ENCODE data around the gene IFITM1. TPM values are rescaled to one million over a fixed set of nuclear protein-coding genes. Genes with fewer than 3 reads are reported as not detected.
"Not testable (repeated sequence)": the region's sequence is repeated elsewhere in the genome, so short reads cannot be mapped to it uniquely, and the experiment has no call there.

IFITM1 gene
- total RNA-seq, 1 donor from 2014 or later = 38.2 TPM

DNA sequence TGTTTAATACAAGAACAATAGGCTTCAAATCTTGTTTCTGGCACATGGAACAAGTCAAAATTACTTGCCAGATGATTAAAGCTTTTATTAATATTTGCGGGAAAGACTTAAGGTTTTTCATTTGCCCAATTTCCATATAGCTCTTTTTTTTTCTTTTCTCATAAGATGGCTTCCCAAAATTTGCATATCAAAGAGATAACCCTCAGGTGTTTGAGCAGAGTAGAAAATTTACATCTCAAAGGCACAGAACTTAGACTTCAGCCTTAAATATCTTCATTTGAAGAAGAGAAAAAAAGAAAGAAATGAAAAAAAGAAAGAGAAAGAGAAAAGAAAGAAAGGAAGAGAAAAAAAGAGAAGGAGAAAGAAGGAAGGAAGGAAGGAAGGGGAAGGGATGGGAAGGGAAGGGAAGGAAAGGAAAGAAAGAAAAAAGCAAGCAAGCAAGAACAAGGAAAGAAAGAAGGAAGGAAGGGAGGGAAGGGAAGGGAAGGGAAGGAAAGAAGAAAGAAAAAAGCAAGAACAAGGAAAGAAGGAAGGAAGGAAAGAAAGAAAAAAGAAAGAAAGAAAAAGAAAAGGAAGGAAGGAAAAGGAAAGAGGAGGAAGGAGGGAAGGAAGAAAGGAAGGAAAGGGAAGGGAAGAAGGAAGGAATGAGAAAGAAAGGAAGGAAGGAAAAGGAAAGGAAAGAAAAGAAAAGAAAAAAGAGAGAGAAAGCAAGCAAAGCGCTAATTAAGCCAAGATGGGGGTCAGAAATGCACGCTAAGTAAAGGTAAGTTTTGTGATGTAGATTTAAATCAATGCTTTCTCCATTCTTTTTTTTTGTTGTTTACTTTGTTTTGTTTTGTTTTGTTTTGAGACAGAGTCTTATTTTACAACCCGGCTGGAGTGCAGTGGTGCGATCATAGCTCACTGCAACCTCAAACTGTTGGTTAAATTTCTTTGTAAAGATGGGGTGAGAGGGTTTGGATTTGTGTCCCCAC, 27.0 kb downstream of the IFITM1 start:
- Histone ChIP-seq H3K27me3 (ENCODE audit: control insufficient read depth, insufficient read depth, low read length) (no peaks in the 10 kb centered on the region), H3K36me3 (ENCODE audit: control insufficient read depth, insufficient read depth, low read length) (no peaks in the 10 kb centered on the region), H3K4me3 (ENCODE audit: low read depth, low read length) (no peak overlapping the region)
- no peak for DNase-seq (ENCODE audit: low read depth)
- TF ChIP-seq, protein P1, sequence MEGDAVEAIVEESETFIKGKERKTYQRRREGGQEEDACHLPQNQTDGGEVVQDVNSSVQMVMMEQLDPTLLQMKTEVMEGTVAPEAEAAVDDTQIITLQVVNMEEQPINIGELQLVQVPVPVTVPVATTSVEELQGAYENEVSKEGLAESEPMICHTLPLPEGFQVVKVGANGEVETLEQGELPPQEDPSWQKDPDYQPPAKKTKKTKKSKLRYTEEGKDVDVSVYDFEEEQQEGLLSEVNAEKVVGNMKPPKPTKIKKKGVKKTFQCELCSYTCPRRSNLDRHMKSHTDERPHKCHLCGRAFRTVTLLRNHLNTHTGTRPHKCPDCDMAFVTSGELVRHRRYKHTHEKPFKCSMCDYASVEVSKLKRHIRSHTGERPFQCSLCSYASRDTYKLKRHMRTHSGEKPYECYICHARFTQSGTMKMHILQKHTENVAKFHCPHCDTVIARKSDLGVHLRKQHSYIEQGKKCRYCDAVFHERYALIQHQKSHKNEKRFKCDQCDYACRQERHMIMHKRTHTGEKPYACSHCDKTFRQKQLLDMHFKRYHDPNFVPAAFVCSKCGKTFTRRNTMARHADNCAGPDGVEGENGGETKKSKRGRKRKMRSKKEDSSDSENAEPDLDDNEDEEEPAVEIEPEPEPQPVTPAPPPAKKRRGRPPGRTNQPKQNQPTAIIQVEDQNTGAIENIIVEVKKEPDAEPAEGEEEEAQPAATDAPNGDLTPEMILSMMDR (IDR thresholded peaks at IDR 0.05; ENCODE audit: insufficient read depth, low read length, poor library complexity, severe bottlenecking) = no peak

DNA sequence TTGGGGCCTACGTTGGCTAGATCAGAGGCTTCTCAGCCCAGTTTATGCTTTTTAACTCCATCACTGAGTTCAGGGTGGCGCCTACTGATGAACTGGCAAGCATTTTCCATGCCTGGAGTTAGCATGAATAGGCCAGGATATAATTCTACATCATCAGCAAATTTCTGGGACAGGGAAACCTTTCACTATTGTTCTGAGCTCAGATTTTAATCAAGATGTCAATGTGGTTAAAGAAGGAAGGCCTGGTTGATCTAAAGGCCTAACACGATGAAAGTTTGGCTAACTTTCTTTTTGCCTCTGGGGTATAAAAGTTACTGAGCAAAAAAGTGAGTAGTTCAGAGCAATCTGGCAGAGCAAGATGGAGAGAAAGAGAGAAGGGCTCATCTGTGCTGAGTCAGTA, 28.5 kb downstream of the IFITM1 start:
- TF ChIP-seq, protein P1 (IDR thresholded peaks at IDR 0.05; ENCODE audit: insufficient read depth, low read length, poor library complexity, severe bottlenecking) = no peak
- no peak for DNase-seq (ENCODE audit: low read depth)
- H3K36me3 ChIP-seq (ENCODE audit: control insufficient read depth, insufficient read depth, low read length) = no peaks in the 10 kb centered on the region
- H3K27me3 ChIP-seq (ENCODE audit: control insufficient read depth, insufficient read depth, low read length) = no peaks in the 10 kb centered on the region
- H3K4me3 ChIP-seq (ENCODE audit: low read depth, low read length) = no peak overlapping the region

DNA sequence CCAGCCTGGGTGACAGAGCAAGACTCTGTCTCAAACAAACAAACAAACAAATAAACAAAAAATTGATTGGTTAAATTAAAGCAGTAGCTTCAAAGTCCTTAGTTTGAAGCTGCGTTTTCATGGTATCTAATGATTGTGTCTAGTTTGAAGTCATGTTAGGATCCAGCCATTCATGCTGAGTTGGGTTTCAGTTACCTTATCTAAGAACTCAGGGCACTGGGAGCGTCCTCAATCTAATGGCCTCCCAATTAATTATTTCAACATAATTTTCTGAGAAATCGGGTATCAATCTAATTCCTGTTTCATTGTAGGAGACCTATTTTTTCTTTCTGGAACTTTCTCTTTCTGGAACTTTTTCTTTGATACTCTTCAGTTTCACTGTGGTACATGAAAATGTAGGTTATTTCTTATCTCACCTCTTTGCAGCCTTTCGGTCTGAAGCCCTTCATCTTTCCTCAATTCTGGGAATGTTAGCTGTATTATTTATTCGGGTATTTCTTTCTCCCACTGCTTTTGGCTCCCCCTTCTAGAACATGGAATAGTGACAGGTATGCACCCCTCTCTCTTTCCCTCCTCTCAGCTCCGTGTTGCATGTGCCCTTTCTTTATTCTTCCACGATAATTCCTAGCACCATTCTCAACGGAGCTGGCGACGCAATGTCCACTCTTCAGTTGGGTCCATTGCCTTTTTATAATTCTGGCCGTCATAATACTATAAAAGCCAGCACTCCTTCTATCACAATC, 31.2 kb downstream of the IFITM1 start:
- no peak for DNase-seq (ENCODE audit: low read depth)
- no peak overlapping the region for H3K4me3 ChIP-seq (ENCODE audit: low read depth, low read length)
- no peaks in the 10 kb centered on the region for H3K36me3 ChIP-seq (ENCODE audit: control insufficient read depth, insufficient read depth, low read length)
- TF ChIP-seq, protein P1 (IDR thresholded peaks at IDR 0.05; ENCODE audit: insufficient read depth, low read length, poor library complexity, severe bottlenecking) = no peak
- no peaks in the 10 kb centered on the region for H3K27me3 ChIP-seq (ENCODE audit: control insufficient read depth, insufficient read depth, low read length)

DNA sequence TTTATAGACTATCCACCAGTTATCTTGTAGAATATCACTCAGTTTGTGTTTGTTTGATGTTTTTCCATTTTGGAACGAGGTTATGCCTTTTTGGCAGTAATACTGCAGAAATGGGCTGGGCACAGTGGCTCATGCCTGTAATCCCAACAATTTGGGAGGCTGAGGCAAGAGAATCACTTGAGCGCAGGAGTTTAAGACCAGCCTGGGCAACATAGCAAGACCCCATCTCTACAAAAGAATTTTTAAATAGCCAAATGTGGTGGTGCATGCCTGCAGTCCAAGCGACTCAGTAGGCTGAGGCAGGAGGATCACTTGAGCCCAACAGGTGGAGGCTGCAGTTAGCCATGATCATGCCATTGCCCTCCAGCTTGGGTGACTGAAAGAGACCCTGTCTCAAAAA, 32.7 kb downstream of the IFITM1 start:
- Histone ChIP-seq H3K27me3 (ENCODE audit: control insufficient read depth, insufficient read depth, low read length) (no peaks in the 10 kb centered on the region), H3K4me3 (ENCODE audit: low read depth, low read length) (no peak overlapping the region), H3K36me3 (ENCODE audit: control insufficient read depth, insufficient read depth, low read length) (no peaks in the 10 kb centered on the region)
- DNase-seq (ENCODE audit: low read depth) = no peak
- TF ChIP-seq, protein P1 (IDR thresholded peaks at IDR 0.05; ENCODE audit: insufficient read depth, low read length, poor library complexity, severe bottlenecking) = no peak

DNA sequence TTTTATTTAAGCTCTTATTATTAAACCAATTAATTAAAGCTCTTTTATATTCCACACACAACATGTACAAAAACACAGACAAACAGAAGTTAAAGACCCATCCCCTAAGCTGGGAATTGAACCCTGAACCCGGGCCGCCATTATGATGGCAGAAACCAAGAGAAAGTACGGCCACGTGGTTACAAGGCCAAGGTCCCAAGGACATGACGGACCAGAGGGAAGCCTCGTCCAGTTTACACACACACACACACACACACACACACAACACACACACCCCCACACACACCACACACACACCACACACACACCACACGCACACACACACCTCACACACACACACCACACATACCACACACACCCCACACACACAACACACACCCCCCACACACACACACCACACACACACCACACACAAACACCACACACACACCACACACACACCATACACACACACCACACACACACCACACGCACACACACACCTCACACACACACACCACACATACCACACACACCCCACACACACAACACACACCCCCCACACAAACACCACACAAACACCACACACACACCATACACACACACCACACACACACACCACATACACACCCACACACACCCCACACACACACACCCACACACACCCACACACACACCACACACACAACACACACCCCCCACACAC, 35.6 kb downstream of the IFITM1 start:
- H3K27me3 ChIP-seq (ENCODE audit: control insufficient read depth, insufficient read depth, low read length); DNase-seq (ENCODE audit: low read depth); H3K36me3 ChIP-seq (ENCODE audit: control insufficient read depth, insufficient read depth, low read length); H3K4me3 ChIP-seq (ENCODE audit: low read depth, low read length): not testable (repeated sequence)

DNA sequence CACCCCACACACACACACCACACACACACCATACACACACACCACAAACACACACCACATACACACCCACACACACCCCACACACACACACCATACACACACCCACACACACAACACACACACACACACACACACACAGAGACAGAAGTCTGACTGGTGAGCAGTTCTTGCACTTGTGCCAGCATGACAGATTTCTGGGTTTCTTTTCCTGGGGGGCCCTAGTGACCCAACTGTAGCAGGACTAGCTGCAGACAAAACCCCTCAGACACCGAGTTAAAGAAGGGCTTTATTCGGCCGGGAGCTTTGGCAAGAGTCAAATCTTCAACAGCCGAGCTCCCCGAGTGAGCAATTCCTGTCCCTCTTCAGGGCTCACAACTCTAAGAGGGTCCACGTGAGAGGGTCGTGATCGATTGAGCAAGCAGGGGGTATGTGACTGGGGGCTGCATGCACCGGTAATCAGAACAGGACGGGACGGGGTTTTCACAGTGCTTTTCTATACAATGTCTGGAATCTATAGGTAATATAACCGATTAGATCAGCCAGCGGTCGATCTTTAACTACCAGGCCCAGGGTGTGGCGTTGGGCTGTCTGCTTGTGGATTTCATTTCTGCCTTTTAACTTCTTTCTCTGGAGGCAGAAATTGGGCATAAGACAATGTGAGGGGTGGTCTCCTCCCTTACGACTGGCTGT, 36.3 kb downstream of the IFITM1 start:
- not testable (repeated sequence) for H3K27me3 ChIP-seq (ENCODE audit: control insufficient read depth, insufficient read depth, low read length); DNase-seq (ENCODE audit: low read depth); H3K4me3 ChIP-seq (ENCODE audit: low read depth, low read length); H3K36me3 ChIP-seq (ENCODE audit: control insufficient read depth, insufficient read depth, low read length)
